Measurements from ENCODE around the gene MYO1F. TPM values are rescaled to one million over a fixed set of nuclear protein-coding genes. Genes with fewer than 3 reads are reported as not detected.

MYO1F gene
- total and polyA plus RNA-seq, 11 donors = 1.8 to 56.6 (median 4.7) TPM

GRCh38 chr19:8552810-8553209 is 24.4 kb downstream of the MYO1F start:
- Histone ChIP-seq H3K27ac (no peak overlapping the region), H3K27me3 (no peaks in the 10 kb centered on the region), H3K4me3 (no peak overlapping the region), H3K9me3 (no peaks in the 10 kb centered on the region), H3K36me3 (peaks cover 0 to 53% (median 0%) of the 10 kb centered on the region in 9 donors), H3K4me1 (peaks cover 0 to 2% (median 0%) of the 10 kb centered on the region in 12 donors)
- WGBS, 4 donors = 75 to 86% (median 77%) methylated on average over 10 of the region's 10 CpGs
- no peak for DNase-seq
- intact Hi-C loops (cut with DNase I) = no loop called here
- no peak for ATAC-seq
- TF ChIP-seq CTCF (IDR thresholded peaks at IDR 0.05) (no peak), POLR2A (IDR thresholded peaks at IDR 0.05) (no peak)

GRCh38 chr19:8550070-8550469 is 27.2 kb downstream of the MYO1F start:
- H3K9me3 ChIP-seq = no peaks in the 10 kb centered on the region
- TF ChIP-seq CTCF (IDR thresholded peaks at IDR 0.05) (no peak), POLR2A (IDR thresholded peaks at IDR 0.05) (no peak)
- no peak overlapping the region for H3K4me3 ChIP-seq
- no peaks in the 10 kb centered on the region for H3K4me1 ChIP-seq
- H3K27me3 ChIP-seq = no peaks in the 10 kb centered on the region
- intact Hi-C loops (cut with DNase I) = no loop called here
- H3K27ac ChIP-seq = no peak overlapping the region
- H3K36me3 ChIP-seq = peaks cover 0 to 79% (median 0%) of the 10 kb centered on the region in 9 donors
- DNase-seq (no peak), ATAC-seq (no peak)
- WGBS, 4 donors = 91 to 97% (median 95%) methylated on average over 13 to 15 of the region's 15 CpGs

- TF ChIP-seq POLR2A (IDR thresholded peaks at IDR 0.05) (no peak), CTCF (IDR thresholded peaks at IDR 0.05) (no peak)
- H3K4me1 ChIP-seq = peaks cover 0 to 2% (median 0%) of the 10 kb centered on the region in 12 donors
- ATAC-seq = no peak
- no peak overlapping the region for H3K27ac ChIP-seq
- H3K9me3 ChIP-seq = no peaks in the 10 kb centered on the region
- no peak for DNase-seq
- no peak overlapping the region for H3K4me3 ChIP-seq
- intact Hi-C loops (cut with DNase I) = no loop called here
- WGBS, 4 donors = 95 to 99% (median 97%) methylated on average over 8 of the region's 8 CpGs
- H3K36me3 ChIP-seq = peaks cover 0 to 55% (median 0%) of the 10 kb centered on the region in 9 donors
- no peaks in the 10 kb centered on the region for H3K27me3 ChIP-seq
These were observed 31.5 kb downstream of the MYO1F start for GRCh38 chr19:8545743-8546142.

- H3K4me1 ChIP-seq = peaks cover 0 to 5% (median 0%) of the 10 kb centered on the region in 12 donors
- no peak for TF ChIP-seq POLR2A (IDR thresholded peaks at IDR 0.05)
- H3K9me3 ChIP-seq = no peaks in the 10 kb centered on the region
- H3K4me3 ChIP-seq = no peak overlapping the region
- no peaks in the 10 kb centered on the region for H3K27me3 ChIP-seq
- WGBS, 4 donors = 93 to 96% (median 95%) methylated on average over 18 to 20 of the region's 20 CpGs
- H3K27ac ChIP-seq = no peak overlapping the region
- peaks cover 0 to 55% (median 0%) of the 10 kb centered on the region in 9 donors for H3K36me3 ChIP-seq
- DNase-seq (no peak), ATAC-seq (no peak)
- intact Hi-C loops (cut with DNase I) = no loop called here
These were observed 33.1 kb downstream of the MYO1F start for GRCh38 chr19:8544168-8544567.

- peaks cover 0 to 60% (median 0%) of the 10 kb centered on the region in 9 donors for H3K36me3 ChIP-seq
- H3K9me3 ChIP-seq = no peaks in the 10 kb centered on the region
- no peak overlapping the region for H3K4me3 ChIP-seq
- intact Hi-C loops (cut with DNase I) = no loop called here
- WGBS, 4 donors = 84 to 95% (median 93%) methylated on average over 12 of the region's 12 CpGs
- H3K27ac ChIP-seq = no peak overlapping the region
- peaks cover 0 to 5% (median 0%) of the 10 kb centered on the region in 12 donors for H3K4me1 ChIP-seq
- no peak for ATAC-seq
- H3K27me3 ChIP-seq = no peaks in the 10 kb centered on the region
- TF ChIP-seq CTCF (IDR thresholded peaks at IDR 0.05) (no peak), POLR2A (IDR thresholded peaks at IDR 0.05) (no peak)
- DNase-seq = no peak
These were observed 37.6 kb downstream of the MYO1F start for GRCh38 chr19:8539621-8540149.
